CD14-positive monocyte (primary cell): ENCODE data around the gene PDE4D. TPM values are rescaled to one million over a fixed set of nuclear protein-coding genes. Genes with fewer than 3 reads are reported as not detected.

ENCODE experiments used
- DNase-seq, 3 donors: peaks; one replicate each; pipeline ENCODE4 v3.0.0-alpha.2; 2011 to 2022
- H2AFZ ChIP-seq: 2 replicates; pipeline ENCODE4 v1.6.0; 2012; ENCODE audit warnings: mild to moderate bottlenecking, low read depth, low read length, inconsistent platforms; ENCODE audit not compliant: insufficient read depth, poor library complexity, severe bottlenecking
- H3K27ac ChIP-seq, 2 donors: 1 replicate in 1 of 2; 2 replicates in 1 of 2; pipeline ENCODE4 v1.5.1; 2012 to 2013; ENCODE audit warnings: low read length in 2 of 2, control low read depth in 1 of 2, inconsistent platforms in 1 of 2, low read depth in 1 of 2, mild to moderate bottlenecking in 1 of 2
- H3K27me3 ChIP-seq, 2 donors: one replicate each; pipeline versions ENCODE4 v1.6.0 to v1.6.1; 2011 to 2013; ENCODE audit warnings: low read length in 2 of 2; ENCODE audit not compliant: control insufficient read depth in 2 of 2, insufficient read depth in 2 of 2
- H3K36me3 ChIP-seq, 2 donors: replicated peaks in 1 of 2; 1 replicate in 1 of 2; 2 replicates in 1 of 2; pipeline versions ENCODE4 v1.5.1 to v1.6.1; 2012 to 2013; ENCODE audit warnings: low read length in 2 of 2, control low read depth in 1 of 2, inconsistent platforms in 1 of 2, mild to moderate bottlenecking in 1 of 2; ENCODE audit not compliant: insufficient read depth in 2 of 2, control insufficient read depth in 1 of 2
- H3K4me1 ChIP-seq, 2 donors: 1 replicate in 1 of 2; 2 replicates in 1 of 2; pipeline versions ENCODE4 v1.5.1 to v1.6.1; 2012 to 2013; ENCODE audit warnings: low read length in 2 of 2, control low read depth in 1 of 2, inconsistent platforms in 1 of 2, mild to moderate bottlenecking in 1 of 2, moderate library complexity in 1 of 2; ENCODE audit not compliant: insufficient read depth in 2 of 2, control insufficient read depth in 1 of 2
- H3K4me2 ChIP-seq: replicated peaks from 2 replicates; pipeline ENCODE3; 2012; ENCODE audit warnings: low read length, moderate library complexity, mild to moderate bottlenecking; ENCODE audit not compliant: poor library complexity, severe bottlenecking; ENCODE audit errors: extremely low read depth
- H3K4me3 ChIP-seq, 3 experiments: fragments of 200-600 bp in 1 of 3; sonication (generic) in 1 of 3; replicated peaks in 1 of 3; 1 replicate in 2 of 3; 2 replicates in 1 of 3; pipeline ENCODE4 v1.5.1; 2011 to 2013; ENCODE audit warnings: low read length in 3 of 3, mild to moderate bottlenecking in 3 of 3, control low read depth in 2 of 3, low read depth in 2 of 3, inconsistent platforms in 1 of 3, moderate library complexity in 1 of 3
- H3K79me2 ChIP-seq: 2 replicates; pipeline ENCODE4 v1.6.0; 2012; ENCODE audit warnings: mild to moderate bottlenecking, control low read depth, inconsistent platforms, low read length, moderate library complexity; ENCODE audit not compliant: insufficient read depth
- H3K9ac ChIP-seq: 2 replicates; pipeline ENCODE4 v1.6.0; 2017; ENCODE audit warnings: low read length, mild to moderate bottlenecking; ENCODE audit not compliant: insufficient read depth, poor library complexity, severe bottlenecking
- H3K9me3 ChIP-seq, 2 donors: replicated peaks in 1 of 2; 1 replicate in 1 of 2; 2 replicates in 1 of 2; pipeline versions ENCODE4 v1.5.1 to v1.6.1; 2012 to 2013; ENCODE audit warnings: low read length in 2 of 2, control low read depth in 1 of 2; ENCODE audit not compliant: control insufficient read depth in 1 of 2, insufficient read depth in 1 of 2
- H4K20me1 ChIP-seq: 2 replicates; pipeline ENCODE4 v1.6.0; 2012; ENCODE audit warnings: mild to moderate bottlenecking, low read length, control low read depth, moderate library complexity; ENCODE audit not compliant: insufficient read depth
- H3K27ac Mint-ChIP-seq, 7 donors: one replicate each; pipeline ENCODE4 v1.8.0; 2020; ENCODE audit warnings: mild to moderate bottlenecking in 7 of 7, mixed read lengths in 7 of 7, moderate library complexity in 6 of 7, inconsistent platforms in 2 of 7
- H3K27me3 Mint-ChIP-seq, 3 donors: one replicate each; pipeline ENCODE4 v1.8.0; 2021 to 2022; ENCODE audit warnings: low read depth in 3 of 3, mild to moderate bottlenecking in 3 of 3, mixed read lengths in 3 of 3, moderate library complexity in 3 of 3, inconsistent platforms in 1 of 3
- H3K36me3 Mint-ChIP-seq, 2 donors: one replicate each; pipeline ENCODE4 v1.8.0; 2020; ENCODE audit warnings: mixed read lengths in 2 of 2, inconsistent platforms in 1 of 2, mild to moderate bottlenecking in 1 of 2
- H3K4me1 Mint-ChIP-seq: one replicate; pipeline ENCODE4 v1.8.0; 2020; ENCODE audit warnings: mild to moderate bottlenecking, mixed read lengths
- H3K4me3 Mint-ChIP-seq, 2 donors: one replicate each; pipeline ENCODE4 v1.8.0; 2020; ENCODE audit warnings: mild to moderate bottlenecking in 2 of 2, mixed read lengths in 2 of 2, moderate library complexity in 1 of 2
- H3K9me3 Mint-ChIP-seq, 7 donors: one replicate each; pipeline ENCODE4 v1.8.0; 2020 to 2022; ENCODE audit warnings: mixed read lengths in 7 of 7, mild to moderate bottlenecking in 6 of 7, moderate library complexity in 6 of 7, inconsistent platforms in 2 of 7
- WGBS: methylation state at CpG from one replicate; pipeline ENCODE4 v1.1.5; 2013; ENCODE audit warnings: missing lambda C conversion rate; ENCODE audit not compliant: insufficient coverage; 5-methylcytosine and 5-hydroxymethylcytosine counted together
- intact Hi-C, 2 donors: fragments of 100-400 bp; cut with micrococcal nuclease; formaldehyde crosslinking; loops; one replicate each; pipeline versions ENCODE4 v1.15.0 to v1.15.1; 2023
- polyA plus RNA-seq, 3 donors: library from polyadenylated mRNA; depleted of rRNA in 1 of 3; unstranded in 2 of 3; stranded (reverse) in 1 of 3; fragments of 300-500 nt in 2 of 3; fragments of >200 nt in 1 of 3; fragmentation: Illumina TruSeq in 2 of 3; gene quantifications; 1 replicate in 2 of 3; 2 replicates in 1 of 3; pipeline ENCODE4 v1.2.3, GENCODE V29; 2012 to 2021
- TF ChIP-seq, protein P1 (sequence below): fragments of 200-600 bp; IDR thresholded peaks from one replicate; pipeline ENCODE4 v1.8.0; 2022; ENCODE audit warnings: antibody characterized with exemption, mild to moderate bottlenecking

Gene PDE4D
- polyA plus RNA-seq, 3 donors: 1.9 to 3.4 (median 2.8) TPM

DNA sequence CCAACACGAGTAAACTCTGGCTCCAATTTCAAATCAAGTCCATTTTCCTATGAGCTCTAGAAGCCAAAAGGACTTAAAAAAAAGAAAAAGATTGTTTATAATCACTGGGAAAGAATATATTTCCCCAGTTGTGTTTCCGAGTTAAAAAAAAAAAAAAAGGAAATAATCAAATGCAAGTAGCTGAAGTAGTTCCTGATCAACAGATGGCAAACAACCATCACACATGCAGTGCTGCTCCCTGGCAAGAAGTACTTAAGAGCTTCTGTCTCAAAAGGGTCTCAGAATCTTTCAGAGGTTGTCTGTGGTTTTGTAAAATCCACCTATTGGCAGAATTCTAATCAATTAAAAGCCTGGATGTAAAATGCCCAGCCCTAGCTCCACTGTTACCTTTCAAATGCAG, 922.8 kb downstream of the PDE4D start:
- Histone ChIP-seq H3K9me3 (no peaks in the 10 kb centered on the region), H3K36me3 (peaks cover 19 to 27% of the 10 kb centered on the region in 2 donors), H3K79me2 (no peaks in the 10 kb centered on the region), H3K4me1 (no peaks in the 10 kb centered on the region), H4K20me1 (no peaks in the 10 kb centered on the region), H3K27ac (no peak overlapping the region), H3K27me3 (no peaks in the 10 kb centered on the region), H2AFZ (no peak overlapping the region), H3K9ac (no peak overlapping the region), H3K4me2 (no peak overlapping the region), H3K4me3 (no peak overlapping the region)
- intact Hi-C loops: no loop called here
- Mint-ChIP-seq H3K9me3 (no peaks in the 10 kb centered on the region), H3K4me1 (no peaks in the 10 kb centered on the region), H3K36me3 (peaks cover 22% of the 10 kb centered on the region in 2 donors), H3K27ac (no peak overlapping the region), H3K4me3 (no peak overlapping the region), H3K27me3 (no peaks in the 10 kb centered on the region)
- no peak for DNase-seq
- TF ChIP-seq, protein P1, sequence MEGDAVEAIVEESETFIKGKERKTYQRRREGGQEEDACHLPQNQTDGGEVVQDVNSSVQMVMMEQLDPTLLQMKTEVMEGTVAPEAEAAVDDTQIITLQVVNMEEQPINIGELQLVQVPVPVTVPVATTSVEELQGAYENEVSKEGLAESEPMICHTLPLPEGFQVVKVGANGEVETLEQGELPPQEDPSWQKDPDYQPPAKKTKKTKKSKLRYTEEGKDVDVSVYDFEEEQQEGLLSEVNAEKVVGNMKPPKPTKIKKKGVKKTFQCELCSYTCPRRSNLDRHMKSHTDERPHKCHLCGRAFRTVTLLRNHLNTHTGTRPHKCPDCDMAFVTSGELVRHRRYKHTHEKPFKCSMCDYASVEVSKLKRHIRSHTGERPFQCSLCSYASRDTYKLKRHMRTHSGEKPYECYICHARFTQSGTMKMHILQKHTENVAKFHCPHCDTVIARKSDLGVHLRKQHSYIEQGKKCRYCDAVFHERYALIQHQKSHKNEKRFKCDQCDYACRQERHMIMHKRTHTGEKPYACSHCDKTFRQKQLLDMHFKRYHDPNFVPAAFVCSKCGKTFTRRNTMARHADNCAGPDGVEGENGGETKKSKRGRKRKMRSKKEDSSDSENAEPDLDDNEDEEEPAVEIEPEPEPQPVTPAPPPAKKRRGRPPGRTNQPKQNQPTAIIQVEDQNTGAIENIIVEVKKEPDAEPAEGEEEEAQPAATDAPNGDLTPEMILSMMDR: no peak
- WGBS: no CpG with 5 or more reads among the region's 2 CpGs

DNA sequence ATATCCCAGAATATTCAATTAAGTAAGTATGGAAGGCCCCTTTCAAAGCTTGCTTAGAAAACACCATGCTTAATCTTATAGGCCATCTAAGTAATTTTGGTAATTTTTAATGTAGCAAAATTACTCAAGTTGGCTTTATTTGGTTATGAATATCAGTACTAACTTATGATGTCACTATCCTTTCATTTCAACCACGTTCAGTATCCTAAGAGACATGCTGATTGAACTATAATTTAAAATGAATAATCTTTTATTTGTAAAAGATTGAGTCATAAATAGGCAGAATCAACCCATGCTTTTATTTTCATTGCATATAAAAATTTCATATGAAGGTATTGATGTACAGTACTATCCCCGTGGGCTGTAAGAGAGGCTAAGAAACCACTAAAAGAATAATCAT, 923.7 kb downstream of the PDE4D start:
- Histone ChIP-seq H2AFZ (no peak overlapping the region), H3K9ac (no peak overlapping the region), H4K20me1 (no peaks in the 10 kb centered on the region), H3K9me3 (no peaks in the 10 kb centered on the region), H3K36me3 (peaks cover 9 to 19% of the 10 kb centered on the region in 2 donors), H3K79me2 (no peaks in the 10 kb centered on the region), H3K4me1 (no peaks in the 10 kb centered on the region), H3K27me3 (no peaks in the 10 kb centered on the region), H3K4me2 (no peak overlapping the region), H3K27ac (no peak overlapping the region), H3K4me3 (no peak overlapping the region)
- TF ChIP-seq, protein P1: no peak
- no peak overlapping the region for H3K27ac Mint-ChIP-seq
- no CpG with 5 or more reads among the region's 2 CpGs for WGBS
- no peaks in the 10 kb centered on the region for H3K9me3 Mint-ChIP-seq
- intact Hi-C loops: no loop called here
- no peak overlapping the region for H3K4me3 Mint-ChIP-seq
- no peaks in the 10 kb centered on the region for H3K4me1 Mint-ChIP-seq
- no peak for DNase-seq
- H3K36me3 Mint-ChIP-seq: peaks cover 15 to 16% of the 10 kb centered on the region in 2 donors
- H3K27me3 Mint-ChIP-seq: no peaks in the 10 kb centered on the region
